Inflammatory macrophage treated with lipopolysaccharide for 4 hours (primary cell): Measurements from ENCODE around the gene N4BP3.
A peak's percentile ranks its signal among the peaks of the same experiment; 100 is the strongest.

Experiments
- DNase-seq: peaks from one replicate; pipeline ENCODE4 v3.0.0-alpha.2; 2020

The N4BP3 gene

GRCh38 chr5:178103612-178104011, 9.7 kb upstream of the N4BP3 start:
- DNase-seq = no peak

GRCh38 chr5:178104492-178104891, 8.8 kb upstream of the N4BP3 start:
- no peak for DNase-seq

- DNase-seq = no peak
Observed at GRCh38 chr5:178106086-178106485, 7.2 kb upstream of the N4BP3 start.

GRCh38 chr5:178106556-178107239, 6.6 kb upstream of the N4BP3 start:
- DNase-seq = no peak

GRCh38 chr5:178107756-178108310, 5.5 kb upstream of the N4BP3 start:
- DNase-seq = no peak

GRCh38 chr5:178108446-178108845, 4.9 kb upstream of the N4BP3 start:
- no peak for DNase-seq

- DNase-seq = peak; percentile 55
Observed at GRCh38 chr5:178108966-178109365, 4.4 kb upstream of the N4BP3 start.

- no peak for DNase-seq
Observed at GRCh38 chr5:178110511-178110910, 2.8 kb upstream of the N4BP3 start.

- DNase-seq = peak; percentile 25
Observed at GRCh38 chr5:178111925-178112324, 1.4 kb upstream of the N4BP3 start.

GRCh38 chr5:178112545-178112944, 787 bp upstream of the N4BP3 start:
- DNase-seq = no peak

- DNase-seq = no peak
Observed at GRCh38 chr5:178113841-178114324, 551 bp downstream of the N4BP3 start.

- no peak for DNase-seq
Observed at GRCh38 chr5:178114325-178115135, 1.2 kb downstream of the N4BP3 start.

- DNase-seq = no peak
Observed at GRCh38 chr5:178115136-178115813, 1.9 kb downstream of the N4BP3 start.

- DNase-seq = no peak
Observed at GRCh38 chr5:178115814-178116142, 2.4 kb downstream of the N4BP3 start.

GRCh38 chr5:178116143-178116885, 3.0 kb downstream of the N4BP3 start:
- peak; percentile 24 for DNase-seq

GRCh38 chr5:178117923-178118701, 4.8 kb downstream of the N4BP3 start:
- DNase-seq = no peak

- DNase-seq = no peak
Observed at GRCh38 chr5:178119915-178120606, 6.7 kb downstream of the N4BP3 start.

GRCh38 chr5:178120607-178121357, 7.5 kb downstream of the N4BP3 start:
- DNase-seq = peak; percentile 22

GRCh38 chr5:178121391-178122276, 8.3 kb downstream of the N4BP3 start:
- no peak for DNase-seq
